HG03280 (cell line): Measurements from ENCODE around the gene PLPPR3.
"Not testable (repeated sequence)": the region's sequence is repeated elsewhere in the genome, so short reads cannot be mapped to it uniquely, and the experiment has no call there.

Experiments
- ATAC-seq: cut with Tn5 transposase; IDR thresholded peaks from one replicate; pipeline ENCODE4 v1.9.1; 2021; ENCODE audit warnings: mild to moderate bottlenecking, moderate library complexity; ENCODE audit not compliant: unreplicated experiment

The PLPPR3 gene

DNA sequence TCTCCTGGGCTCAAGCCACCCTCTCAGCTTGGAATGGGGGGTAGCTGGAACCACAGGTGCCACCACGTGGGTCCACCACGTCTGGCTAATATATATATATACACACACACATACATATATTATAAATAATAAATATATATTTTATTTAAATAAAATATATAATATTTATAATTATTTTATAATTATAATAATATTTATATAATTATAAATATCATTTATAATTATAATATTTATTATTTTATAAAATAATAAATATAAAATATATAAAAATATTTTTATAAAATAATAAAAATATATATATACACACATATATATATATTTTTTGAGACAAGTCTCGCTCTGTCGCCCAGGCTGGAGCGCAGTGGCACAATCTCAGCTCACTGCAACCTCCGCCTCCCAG is 32.8 kb upstream of the PLPPR3 start:
- no peak for ATAC-seq

- not testable (repeated sequence) for ATAC-seq
Observed at GRCh38 chr19:853614-854220, 32.0 kb upstream of the PLPPR3 start.

GRCh38 chr19:853014-853585 is 31.3 kb upstream of the PLPPR3 start:
- ATAC-seq: no peak

DNA sequence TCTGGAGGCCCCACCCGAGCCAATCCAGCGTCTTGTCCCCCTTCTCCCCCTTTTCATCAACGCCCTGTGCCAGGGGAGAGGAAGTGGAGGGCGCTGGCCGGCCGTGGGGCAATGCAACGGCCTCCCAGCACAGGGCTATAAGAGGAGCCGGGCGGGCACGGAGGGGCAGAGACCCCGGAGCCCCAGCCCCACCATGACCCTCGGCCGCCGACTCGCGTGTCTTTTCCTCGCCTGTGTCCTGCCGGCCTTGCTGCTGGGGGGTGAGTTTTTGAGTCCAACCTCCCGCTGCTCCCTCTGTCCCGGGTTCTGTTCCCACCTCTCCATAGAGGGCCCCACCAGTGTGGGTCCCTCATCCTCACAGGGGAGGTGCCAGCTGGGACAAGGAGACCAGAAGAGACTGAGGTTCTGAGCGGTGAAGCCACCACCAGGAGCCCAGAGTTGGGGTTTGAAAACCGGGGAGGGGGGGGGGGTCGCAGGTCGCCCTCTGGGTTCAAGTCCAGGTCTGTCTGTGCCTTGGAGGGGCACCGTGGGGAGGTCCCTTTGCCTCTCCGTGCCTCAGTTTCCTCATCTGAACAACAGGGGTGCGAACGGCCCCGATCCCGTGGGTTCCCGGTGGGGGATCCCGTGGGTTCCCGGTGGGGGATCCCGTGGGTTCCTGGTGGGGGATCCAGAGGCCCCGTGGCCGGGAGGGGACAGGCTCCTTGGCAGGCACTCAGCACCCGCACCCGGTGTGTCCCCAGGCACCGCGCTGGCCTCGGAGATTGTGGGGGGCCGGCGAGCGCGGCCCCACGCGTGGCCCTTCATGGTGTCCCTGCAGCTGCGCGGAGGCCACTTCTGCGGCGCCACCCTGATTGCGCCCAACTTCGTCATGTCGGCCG is 30.6 kb upstream of the PLPPR3 start, which contains the start of gene ELANE:
Gene ELANE, plus strand, starts transcription at position 168 of the 878 bp plus-strand sequence. Its CDS starts 26 bp downstream, at position 194.
- ATAC-seq: no peak

- no peak for ATAC-seq
Observed at GRCh38 chr19:850979-851335, 29.2 kb upstream of the PLPPR3 start.

DNA sequence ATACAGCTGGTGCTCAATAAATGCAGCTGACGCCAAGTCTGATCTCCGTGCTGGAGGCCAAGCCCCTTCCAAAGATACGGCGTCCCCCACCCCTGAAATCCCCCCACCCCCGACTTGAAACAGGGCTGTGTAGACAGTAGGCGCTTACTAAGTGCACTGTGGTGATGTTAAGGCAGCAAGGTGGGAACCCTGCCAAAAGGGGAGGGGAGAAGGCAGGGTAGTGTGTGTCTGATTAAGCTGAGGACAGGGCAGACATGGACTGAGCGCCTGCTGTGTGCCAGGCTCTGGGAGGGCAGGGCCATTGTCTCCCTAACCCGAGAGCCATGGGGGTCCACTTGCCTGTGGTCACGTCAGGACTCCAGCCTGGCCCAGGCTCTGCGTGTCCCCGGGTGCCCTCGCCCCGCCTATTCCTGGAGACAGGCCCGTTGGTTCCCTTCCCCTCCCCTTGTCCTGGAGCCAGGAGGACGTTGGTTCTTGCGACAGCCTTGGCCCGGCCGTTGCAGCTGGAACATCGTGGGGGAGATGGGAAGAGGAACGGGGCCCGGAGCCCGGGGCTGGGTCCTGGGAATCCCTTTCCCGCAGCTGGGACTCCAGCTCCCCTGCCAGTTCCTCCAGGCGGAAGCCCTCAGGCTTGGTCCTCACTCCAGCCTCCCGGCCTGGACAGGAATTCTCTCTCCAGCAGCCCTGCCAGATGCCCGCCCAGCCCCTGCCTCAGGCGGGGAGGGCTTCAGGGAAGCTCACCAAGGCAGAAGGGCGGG is 28.6 kb upstream of the PLPPR3 start:
- no peak for ATAC-seq

- not testable (repeated sequence) for ATAC-seq
Observed at GRCh38 chr19:849195-849594, 27.4 kb upstream of the PLPPR3 start.

DNA sequence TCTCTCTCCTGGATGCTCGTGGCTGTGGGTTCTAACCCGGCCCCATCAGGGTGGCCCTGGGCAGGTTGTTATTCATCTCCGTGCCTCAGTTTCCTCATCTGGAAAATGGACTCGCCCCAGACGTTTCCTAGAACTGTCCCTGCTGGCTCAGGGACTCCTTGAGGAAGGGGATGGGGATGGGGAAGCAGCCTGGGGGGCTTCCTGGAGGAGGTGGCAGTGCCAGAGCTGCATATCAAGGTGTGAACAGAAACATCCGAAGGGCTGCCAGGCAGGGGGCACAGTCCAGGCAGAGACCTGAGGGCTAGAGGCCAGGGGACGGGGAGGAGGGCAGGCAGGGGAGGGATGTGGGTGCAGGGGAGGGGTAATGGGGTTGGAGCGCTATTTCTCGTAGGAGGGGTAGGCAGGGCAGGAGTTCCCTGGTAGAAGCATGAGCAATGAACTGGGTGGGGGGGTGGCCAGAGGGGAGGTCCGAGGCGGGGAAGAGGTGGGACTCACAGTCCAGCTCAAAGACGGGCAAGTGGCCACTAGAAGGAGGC is 26.7 kb upstream of the PLPPR3 start:
- no peak for ATAC-seq

GRCh38 chr19:845707-846521 is 24.2 kb upstream of the PLPPR3 start:
- ATAC-seq: no peak

DNA sequence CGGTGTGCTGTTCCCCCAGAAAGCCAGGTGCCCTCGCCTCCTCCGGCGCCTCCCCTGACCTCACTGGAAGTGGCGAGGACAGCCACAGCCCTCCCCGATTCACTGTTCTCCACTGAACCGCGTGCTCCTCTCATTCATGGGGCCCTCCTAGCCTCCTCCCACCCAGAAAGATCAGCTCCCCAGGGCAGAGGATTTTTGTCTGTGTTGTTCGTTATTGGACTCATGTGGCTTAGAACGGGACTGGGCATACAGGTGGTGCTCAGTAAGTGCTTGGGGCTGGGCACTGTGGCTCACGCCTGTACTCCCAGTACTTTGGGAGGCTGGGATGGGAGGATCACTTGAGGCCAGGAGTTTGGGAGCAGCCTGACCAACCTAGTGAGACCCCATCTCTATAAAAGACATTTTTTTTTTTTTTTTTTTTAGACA is 22.8 kb upstream of the PLPPR3 start:
- no peak for ATAC-seq

DNA sequence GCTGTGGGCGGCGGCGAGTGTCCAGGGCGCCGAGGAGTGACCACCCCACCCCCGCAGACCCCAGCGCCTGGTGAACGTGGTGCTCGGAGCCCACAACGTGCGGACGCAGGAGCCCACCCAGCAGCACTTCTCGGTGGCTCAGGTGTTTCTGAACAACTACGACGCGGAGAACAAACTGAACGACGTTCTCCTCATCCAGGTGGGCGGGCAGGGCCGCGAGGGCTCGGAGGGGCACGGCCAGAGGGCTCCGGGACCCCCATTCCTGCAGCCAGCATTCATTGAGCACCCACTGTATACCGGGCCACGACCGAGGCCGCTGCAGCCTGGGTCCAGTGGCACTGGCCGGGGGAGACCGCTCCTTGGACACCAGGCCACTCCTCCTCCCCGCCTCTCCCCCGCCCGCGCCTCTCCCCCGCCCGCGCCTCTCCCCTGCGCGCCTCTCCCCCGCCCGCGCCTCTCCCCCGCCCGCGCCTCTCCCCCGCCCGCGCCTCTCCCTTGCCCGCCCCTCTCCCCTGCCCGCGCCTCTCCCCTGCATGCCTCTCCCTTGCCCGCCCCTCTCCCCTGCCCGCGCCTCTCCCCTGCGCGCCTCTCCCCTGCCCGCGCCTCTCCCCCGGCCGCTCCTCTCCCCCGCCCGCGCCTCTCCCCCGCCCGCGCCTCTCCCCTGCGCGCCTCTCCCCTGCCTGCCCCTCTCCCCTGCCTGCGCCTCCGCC is 22.2 kb upstream of the PLPPR3 start:
- no peak for ATAC-seq

GRCh38 chr19:843180-843835 is 21.6 kb upstream of the PLPPR3 start:
- no peak for ATAC-seq

DNA sequence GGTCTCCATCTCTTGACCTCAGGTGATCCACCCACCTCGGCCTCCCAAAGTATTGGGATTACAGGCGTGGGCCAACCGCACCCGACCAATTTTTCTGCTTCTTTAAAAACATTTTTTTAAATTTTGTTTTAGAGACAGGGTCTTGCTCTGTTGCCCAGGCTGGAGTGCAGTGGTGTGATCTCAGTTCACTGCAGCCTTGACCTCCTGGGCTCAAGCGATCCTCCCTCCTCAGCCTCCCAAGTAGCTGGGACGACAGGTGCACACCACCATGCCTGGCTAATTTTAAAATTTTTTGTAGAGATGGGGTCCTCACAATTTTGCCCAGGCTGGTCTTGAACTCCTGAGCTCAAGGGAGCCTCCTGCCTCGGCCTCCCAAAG is 21.0 kb upstream of the PLPPR3 start:
- ATAC-seq: not testable (repeated sequence)

GRCh38 chr19:840519-841206 is 18.9 kb upstream of the PLPPR3 start, which contains the start of gene PRTN3:
Gene PRTN3, plus strand, starts transcription at chr19:840999. Its CDS starts 10 bp downstream, at chr19:841009.
- no peak for ATAC-seq

DNA sequence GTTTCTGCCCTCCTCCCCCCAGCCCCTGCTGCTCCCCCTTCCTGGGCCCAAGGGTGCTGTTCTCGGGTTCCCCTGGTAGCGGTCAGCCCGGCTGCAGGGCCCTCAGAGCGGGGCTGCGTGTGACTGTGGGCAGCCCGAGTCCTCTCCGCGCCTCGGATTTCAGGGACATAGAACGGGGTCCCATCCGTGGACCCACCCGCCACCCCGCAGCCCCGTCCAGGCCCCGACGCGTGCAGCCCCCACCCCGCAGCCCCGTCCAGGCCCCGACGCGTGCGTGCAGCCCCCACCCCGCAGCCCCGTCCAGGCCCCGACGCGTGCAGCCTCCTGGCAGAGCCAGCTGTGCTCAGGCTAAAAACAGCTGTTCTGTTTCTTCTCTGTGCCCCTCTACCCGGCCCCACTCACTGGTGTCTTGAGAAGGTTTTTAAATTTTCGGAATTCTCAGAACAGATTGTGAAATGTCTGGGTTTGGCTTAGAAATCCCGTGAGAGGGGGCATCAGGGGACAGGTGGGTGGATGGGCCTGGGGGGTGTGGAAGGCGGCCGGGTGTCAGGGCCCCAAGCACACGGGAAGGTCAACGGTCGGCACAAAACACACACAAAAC is 13.6 kb upstream of the PLPPR3 start:
- ATAC-seq: no peak

DNA sequence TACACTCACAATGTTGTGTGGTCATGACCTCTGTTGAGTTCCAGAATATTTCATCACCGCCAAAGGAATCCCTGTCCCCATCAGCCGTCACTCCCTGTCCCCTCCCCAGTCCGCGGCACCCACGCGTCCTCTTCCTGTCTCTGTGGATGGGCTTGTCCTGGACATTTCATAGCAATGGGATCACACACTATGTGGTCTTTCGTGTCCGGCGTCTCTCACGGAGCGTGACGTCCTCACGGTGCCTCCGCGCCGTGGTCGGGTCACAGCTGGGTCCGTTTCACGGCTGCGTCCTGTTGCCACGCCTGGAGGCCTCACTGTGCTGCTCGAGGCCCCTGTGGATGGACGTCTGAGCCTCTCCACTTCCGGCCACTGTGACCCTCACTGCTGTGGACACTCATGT is 12.5 kb upstream of the PLPPR3 start:
- no peak for ATAC-seq

DNA sequence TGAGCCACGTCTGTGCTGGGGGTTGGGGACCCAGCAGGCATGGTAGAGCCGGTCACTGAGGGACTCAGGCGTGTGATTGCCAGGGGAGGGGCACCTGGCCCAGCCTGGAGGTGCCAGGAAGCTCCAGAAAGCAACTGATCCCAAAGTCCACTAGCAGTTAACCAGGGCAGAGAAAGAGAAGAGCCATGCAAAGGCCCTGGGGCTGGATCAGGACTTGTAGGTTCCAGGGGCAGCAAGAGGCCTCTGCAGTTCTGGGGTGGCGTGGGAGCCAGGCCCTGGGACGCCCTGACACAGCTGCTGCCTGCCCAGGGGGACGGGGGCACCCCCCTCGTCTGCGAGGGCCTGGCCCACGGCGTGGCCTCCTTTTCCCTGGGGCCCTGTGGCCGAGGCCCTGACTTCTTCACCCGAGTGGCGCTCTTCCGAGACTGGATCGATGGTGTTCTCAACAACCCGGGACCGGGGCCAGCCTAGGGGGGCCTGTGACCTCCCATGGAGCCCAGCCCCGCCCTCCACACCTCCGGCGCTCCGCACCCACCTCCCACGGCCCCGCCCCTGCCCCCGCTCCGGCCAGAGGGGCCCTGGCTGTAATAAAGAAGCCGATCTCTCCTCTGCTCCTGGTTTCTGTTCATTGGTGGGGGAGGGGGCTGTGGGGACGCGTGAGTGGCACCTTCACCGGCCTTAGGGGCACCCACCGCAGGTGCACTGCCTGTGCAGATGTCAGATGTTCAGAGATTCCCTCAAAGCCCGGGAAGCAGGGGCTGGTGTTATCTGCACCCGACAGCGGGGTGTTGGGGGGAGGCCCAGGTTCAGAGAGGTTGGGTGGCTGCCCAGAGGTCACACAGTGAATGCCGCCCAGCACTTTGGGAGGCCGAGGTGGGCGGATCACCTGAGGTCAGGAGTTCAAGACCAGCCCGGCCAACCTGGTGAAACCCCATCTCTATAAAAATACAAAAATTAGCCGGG is 9.9 kb upstream of the PLPPR3 start:
- no peak for ATAC-seq
